Ramos (cell line): ENCODE measurements around the gene PAQR6.

ENCODE experiments used
- in situ Hi-C: fragments of 300-500 bp; cut with MboI; formaldehyde crosslinking; loops from one replicate; pipeline ENCODE4 v1.14.3; 2022; ENCODE audit warnings: low sequenced_read_pairs; ENCODE audit not compliant: unreplicated experiment

The PAQR6 gene

DNA sequence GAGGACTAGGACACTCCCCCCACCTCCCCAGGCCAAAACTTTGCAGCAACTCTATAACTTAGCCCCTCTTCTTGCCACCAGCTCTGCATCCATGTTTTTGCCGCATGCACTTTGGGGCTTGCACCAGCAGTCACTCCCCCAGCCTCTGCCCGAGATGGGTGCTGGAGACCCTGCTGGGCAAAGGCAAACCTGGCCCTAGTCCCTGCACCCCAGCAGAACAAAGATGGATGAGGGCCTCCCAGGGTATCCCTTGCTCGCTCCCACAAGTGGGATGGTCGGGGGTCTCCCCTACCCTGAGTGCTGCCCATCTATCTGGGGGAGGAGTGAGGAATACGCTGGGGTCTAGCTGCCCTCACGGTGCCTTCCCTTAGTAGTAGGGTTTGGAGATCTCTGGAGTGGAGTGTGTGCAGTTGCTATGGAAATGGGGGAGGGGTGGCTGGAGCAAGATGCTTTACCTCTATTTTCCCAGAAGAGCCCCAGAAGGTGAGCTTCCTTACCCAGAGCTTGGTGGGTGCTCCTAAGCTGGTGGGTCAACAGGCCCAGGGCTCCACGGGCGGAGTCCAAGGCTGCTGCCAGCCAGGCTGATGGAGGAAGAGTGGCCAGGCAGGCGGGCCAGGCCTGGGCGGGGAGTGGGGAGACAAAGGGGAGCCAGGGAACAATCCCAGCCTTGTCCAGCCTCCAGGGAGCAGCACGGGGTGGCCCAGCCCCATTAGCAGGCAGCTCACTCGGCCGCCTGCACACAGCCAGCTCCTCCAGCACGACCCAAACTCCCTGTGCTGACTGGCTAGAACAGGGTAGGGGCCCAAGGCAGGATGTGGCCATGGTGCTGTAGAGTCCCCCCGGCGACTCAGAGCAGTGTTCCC lies at the start of gene PAQR6:
Gene PAQR6 (minus strand): TSS at position 597 of the 863 bp plus-strand sequence. CDS start 1,325 bp downstream, outside the sequence.
- in situ Hi-C loops, result no loop called here

- in situ Hi-C loops, result no loop called here
Measured at GRCh38 chr1:156295391-156295947, 47.6 kb upstream of the PAQR6 start, which contains the start of gene GLMP. Gene GLMP (minus strand): TSS chr1:156295679. CDS start chr1:156295645, 34 bp downstream.

- in situ Hi-C loops, result no loop called here
Measured at GRCh38 chr1:156293895-156294294, 46.0 kb upstream of the PAQR6 start.

- in situ Hi-C loops, result no loop called here
Measured at GRCh38 chr1:156293098-156293434, 45.2 kb upstream of the PAQR6 start.

- in situ Hi-C loops, result no loop called here
Measured at GRCh38 chr1:156291226-156292061, 43.6 kb upstream of the PAQR6 start.

GRCh38 chr1:156289857-156290256 lies 42.0 kb upstream of the PAQR6 start:
- in situ Hi-C loops, result no loop called here

DNA sequence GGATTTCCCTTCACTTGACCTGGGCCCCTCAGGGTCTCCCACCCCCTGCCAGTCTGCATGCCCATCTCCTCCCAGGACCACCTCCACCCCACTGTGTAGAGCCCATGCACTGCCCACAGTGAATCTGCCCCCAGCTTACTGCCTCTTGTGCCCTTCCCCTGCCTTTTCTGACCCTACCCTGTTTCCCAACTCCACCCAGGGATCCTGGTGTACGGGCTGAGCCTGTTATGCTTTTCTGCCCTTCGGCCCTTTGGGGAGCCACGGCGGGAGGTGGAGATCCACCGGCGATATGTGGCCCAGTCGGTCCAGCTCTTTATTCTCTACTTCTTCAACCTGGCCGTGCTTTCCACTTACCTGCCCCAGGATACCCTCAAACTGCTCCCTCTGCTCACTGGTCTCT lies 38.2 kb upstream of the PAQR6 start:
- in situ Hi-C loops, result no loop called here

- in situ Hi-C loops, result no loop called here
Measured at GRCh38 chr1:156285437-156285836, 37.6 kb upstream of the PAQR6 start.

DNA sequence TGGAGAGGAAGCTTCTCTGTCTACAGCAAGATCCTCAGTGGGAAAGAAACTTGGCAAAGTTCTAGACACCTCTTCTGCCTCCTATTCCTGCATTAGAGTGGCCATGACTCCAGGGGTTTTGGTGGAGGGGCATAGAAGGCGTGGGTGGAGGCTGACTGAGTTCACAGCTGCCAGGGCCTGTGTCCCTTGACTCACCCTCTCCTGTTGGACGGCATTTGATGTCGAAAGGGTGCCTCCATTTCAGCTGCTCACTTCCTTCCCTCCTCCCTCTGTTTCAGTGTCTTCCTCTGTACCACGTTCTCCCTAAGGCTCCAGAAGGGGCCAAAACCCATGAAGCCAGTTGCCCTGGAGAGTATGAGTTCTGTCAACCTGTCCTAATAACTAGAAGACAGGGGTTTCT lies 36.9 kb upstream of the PAQR6 start:
- in situ Hi-C loops, result no loop called here

GRCh38 chr1:156284112-156284511 lies 36.3 kb upstream of the PAQR6 start, which contains the start of gene TMEM79:
Gene TMEM79 (plus strand): TSS chr1:156284325. CDS start chr1:156285227, 902 bp downstream.
- in situ Hi-C loops, result no loop called here

DNA sequence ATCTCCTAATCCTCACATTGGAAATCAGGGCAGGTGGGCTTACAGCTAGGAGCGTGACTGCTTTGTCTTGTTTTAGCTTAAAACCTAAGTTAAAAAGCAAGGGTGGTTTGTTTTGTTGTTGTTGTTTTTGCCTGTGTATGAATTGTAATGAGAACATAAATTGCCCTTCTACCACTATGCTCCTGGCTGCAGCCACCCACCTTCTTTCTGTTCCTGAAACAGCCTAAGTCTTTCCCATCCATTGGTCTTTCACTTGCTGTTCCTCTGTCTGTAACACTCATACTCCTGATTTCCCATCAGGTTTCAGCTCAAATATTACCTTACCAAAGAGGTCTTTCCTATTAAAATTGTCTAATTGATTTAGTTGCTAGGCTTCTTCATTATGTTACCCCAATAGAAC lies 35.7 kb upstream of the PAQR6 start:
- in situ Hi-C loops, result no loop called here

GRCh38 chr1:156282479-156283222 lies 34.8 kb upstream of the PAQR6 start, which contains the start of gene SMG5:
Gene SMG5 (minus strand): TSS chr1:156282825. CDS start chr1:156282680, 145 bp downstream.
- in situ Hi-C loops, result no loop called here

GRCh38 chr1:156281693-156282478 lies 34.0 kb upstream of the PAQR6 start:
- in situ Hi-C loops, result no loop called here

DNA sequence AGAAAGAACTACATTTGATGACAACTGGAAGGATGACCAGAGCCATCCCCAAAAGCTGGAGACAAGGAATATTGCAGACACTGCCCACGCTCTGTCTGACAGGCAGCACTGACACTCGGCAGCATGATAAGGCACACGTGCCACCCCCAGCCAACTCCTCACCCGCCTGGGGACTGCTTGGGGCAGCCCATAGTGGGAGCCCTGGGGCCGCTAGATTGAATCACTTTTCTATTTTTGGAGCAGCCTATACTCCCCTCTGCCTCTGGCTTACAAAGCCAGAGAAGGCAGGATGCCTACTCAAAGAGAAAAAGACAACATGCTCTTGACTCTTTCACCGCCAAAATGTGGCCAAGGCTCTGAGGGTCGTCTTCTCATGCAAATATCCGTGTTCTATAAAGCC lies 33.4 kb upstream of the PAQR6 start:
- in situ Hi-C loops, result no loop called here

GRCh38 chr1:156279837-156280236 lies 32.0 kb upstream of the PAQR6 start:
- in situ Hi-C loops, result no loop called here

- in situ Hi-C loops, result no loop called here
Measured at GRCh38 chr1:156276966-156277381, 29.1 kb upstream of the PAQR6 start.

- in situ Hi-C loops, result no loop called here
Measured at GRCh38 chr1:156276532-156276931, 28.7 kb upstream of the PAQR6 start.

- in situ Hi-C loops, result no loop called here
Measured at GRCh38 chr1:156270314-156270713, 22.5 kb upstream of the PAQR6 start.

GRCh38 chr1:156268336-156268735 lies 20.5 kb upstream of the PAQR6 start:
- in situ Hi-C loops, result no loop called here
